NCI-H748 treated with DMSO at 0.1 percent for 48 hours (cell line): ENCODE data around the gene SLC37A1.
"Not testable (repeated sequence)": the region's sequence is repeated elsewhere in the genome, so short reads cannot be mapped to it uniquely, and the experiment has no call there.

ENCODE experiments used
- DNase-seq: peaks from one replicate; lab custom pipeline; 2025; lab: John Stamatoyannopoulos, UW

Gene SLC37A1

GRCh38 chr21:42619841-42620240 lies 106.2 kb downstream of the SLC37A1 start:
- no peak for DNase-seq

GRCh38 chr21:42621166-42621818 lies 107.6 kb downstream of the SLC37A1 start:
- DNase-seq, result no peak

GRCh38 chr21:42621819-42622177 lies 108.1 kb downstream of the SLC37A1 start:
- no peak for DNase-seq

GRCh38 chr21:42622284-42622683 lies 108.6 kb downstream of the SLC37A1 start:
- DNase-seq, result no peak

- no peak for DNase-seq
These were observed 110.0 kb downstream of the SLC37A1 start for GRCh38 chr21:42623694-42624093.

GRCh38 chr21:42624095-42624790 lies 110.6 kb downstream of the SLC37A1 start:
- no peak for DNase-seq

- no peak for DNase-seq
These were observed 111.3 kb downstream of the SLC37A1 start for GRCh38 chr21:42624936-42625335.

GRCh38 chr21:42626171-42626570 lies 112.5 kb downstream of the SLC37A1 start:
- no peak for DNase-seq

GRCh38 chr21:42627527-42628289 lies 114.1 kb downstream of the SLC37A1 start:
- DNase-seq, result no peak

- DNase-seq, result not testable (repeated sequence)
These were observed 114.9 kb downstream of the SLC37A1 start for GRCh38 chr21:42628466-42629061.

- no peak for DNase-seq
These were observed 116.4 kb downstream of the SLC37A1 start for GRCh38 chr21:42629933-42630589.

GRCh38 chr21:42630626-42631025 lies 117.0 kb downstream of the SLC37A1 start:
- no peak for DNase-seq
